HEK293 (cell line): ENCODE data around the gene SPC25.

Source experiments
- CTCF ChIP-seq: fragments of 450-650 bp; formaldehyde crosslinking; IDR thresholded peaks from 2 replicates; pipeline ENCODE4 v1.5.1; 2016; ENCODE audit warnings: missing biosample characterization, missing genetic modification characterization
- MYNN ChIP-seq: fragments of 450-650 bp; formaldehyde crosslinking; IDR thresholded peaks from 2 replicates; pipeline ENCODE4 v1.5.1; 2016; ENCODE audit warnings: missing biosample characterization, missing genetic modification characterization, borderline replicate concordance
- PRDM4 ChIP-seq: fragments of 450-650 bp; formaldehyde crosslinking; IDR thresholded peaks from 2 replicates; pipeline ENCODE4 v1.5.1; 2017; ENCODE audit warnings: missing biosample characterization, missing genetic modification characterization
- REST ChIP-seq: fragments of 450-650 bp; formaldehyde crosslinking; IDR thresholded peaks from 2 replicates; pipeline ENCODE4 v1.5.1; 2016; ENCODE audit warnings: missing biosample characterization, missing genetic modification characterization
- SETDB1 ChIP-seq: IDR thresholded peaks from one replicate; pipeline ENCODE4 v1.6.1; 2017; ENCODE audit warnings: mild to moderate bottlenecking, low read length, moderate library complexity, mixed read lengths; ENCODE audit not compliant: insufficient read length
- ZNF18 ChIP-seq: fragments of 450-650 bp; formaldehyde crosslinking; IDR thresholded peaks from 2 replicates; pipeline ENCODE4 v1.5.1; 2016; ENCODE audit warnings: missing biosample characterization, missing genetic modification characterization
- ZNF184 ChIP-seq: fragments of 450-650 bp; IDR thresholded peaks from 2 replicates; pipeline ENCODE4 v1.5.1; 2018; ENCODE audit warnings: missing biosample characterization, mild to moderate bottlenecking, missing genetic modification characterization
- ZNF280D ChIP-seq: fragments of 450-650 bp; formaldehyde crosslinking; IDR thresholded peaks from 2 replicates; pipeline ENCODE4 v1.5.1; 2016; ENCODE audit warnings: missing biosample characterization, missing genetic modification characterization
- ZNF302 ChIP-seq: fragments of 450-650 bp; formaldehyde crosslinking; IDR thresholded peaks from 2 replicates; pipeline ENCODE4 v1.5.1; 2016; ENCODE audit warnings: missing biosample characterization, missing genetic modification characterization, low read depth
- ZNF341 ChIP-seq: fragments of 450-650 bp; formaldehyde crosslinking; IDR thresholded peaks from 2 replicates; pipeline ENCODE4; 2016; ENCODE audit warnings: low read depth, missing biosample characterization, missing genetic modification characterization
- ZNF398 ChIP-seq: fragments of 450-650 bp; formaldehyde crosslinking; IDR thresholded peaks from 2 replicates; pipeline ENCODE4 v1.5.1; 2017; ENCODE audit warnings: missing biosample characterization, missing genetic modification characterization
- ZNF488 ChIP-seq: fragments of 450-650 bp; formaldehyde crosslinking; IDR thresholded peaks from 2 replicates; pipeline ENCODE4 v1.5.1; 2016; ENCODE audit warnings: missing biosample characterization, missing genetic modification characterization
- ZNF704 ChIP-seq: fragments of 450-650 bp; formaldehyde crosslinking; IDR thresholded peaks from 2 replicates; pipeline ENCODE4 v1.5.1; 2016; ENCODE audit warnings: missing biosample characterization, missing genetic modification characterization

GRCh38 chr2:168912466-168912865, 22.2 kb upstream of the SPC25 start:
- TF ChIP-seq CTCF (no peak), ZNF184 (tag by site-specific recombination) (no peak), REST (tag by site-specific recombination) (no peak), ZNF341 (tag by site-specific recombination) (no peak), ZNF488 (tag by site-specific recombination) (no peak), ZNF302 (no peak), ZNF398 (no peak), MYNN (tag by site-specific recombination) (no peak), ZNF704 (no peak), SETDB1 (no peak), ZNF280D (no peak), PRDM4 (tag by site-specific recombination) (no peak), ZNF18 (tag by site-specific recombination) (no peak)
